Inflammatory macrophage (primary cell): ENCODE data around the gene PRDM15.
A peak's percentile ranks its signal among the peaks of the same experiment; 100 is the strongest.
"Not testable (repeated sequence)": the region's sequence is repeated elsewhere in the genome, so short reads cannot be mapped to it uniquely, and the experiment has no call there.

Experiments
- DNase-seq, 2 donors: peaks; one replicate each; pipeline ENCODE4 v3.0.0-alpha.2; 2020 to 2022

Gene PRDM15

GRCh38 chr21:41803316-41803715, 75.8 kb downstream of the PRDM15 start:
- no peak for DNase-seq

- DNase-seq, result peak; percentile 26 to 42
These were observed 76.5 kb downstream of the PRDM15 start for GRCh38 chr21:41802684-41803083.

- no peak for DNase-seq
These were observed 77.0 kb downstream of the PRDM15 start for GRCh38 chr21:41802198-41802584.

GRCh38 chr21:41801321-41802197, 77.6 kb downstream of the PRDM15 start:
- peak; percentile 39 to 48 for DNase-seq

GRCh38 chr21:41800425-41801320, 78.5 kb downstream of the PRDM15 start:
- no peak for DNase-seq

GRCh38 chr21:41799763-41800162, 79.4 kb downstream of the PRDM15 start:
- DNase-seq, result no peak

GRCh38 chr21:41798326-41798725, 80.8 kb downstream of the PRDM15 start:
- no peak for DNase-seq

- DNase-seq, result no peak
These were observed 82.6 kb downstream of the PRDM15 start for GRCh38 chr21:41796476-41797080.

- no peak for DNase-seq
These were observed 83.4 kb downstream of the PRDM15 start for GRCh38 chr21:41795726-41796125.

- no peak for DNase-seq
These were observed 84.5 kb downstream of the PRDM15 start for GRCh38 chr21:41794600-41794999.

GRCh38 chr21:41792711-41793110, 86.4 kb downstream of the PRDM15 start:
- DNase-seq, result no peak

- no peak for DNase-seq
These were observed 92.6 kb downstream of the PRDM15 start for GRCh38 chr21:41786509-41786987.

GRCh38 chr21:41785262-41785661, 93.9 kb downstream of the PRDM15 start:
- not testable (repeated sequence) for DNase-seq

- DNase-seq, result no peak
These were observed 94.6 kb downstream of the PRDM15 start for GRCh38 chr21:41784456-41785102.

GRCh38 chr21:41783476-41784180, 95.5 kb downstream of the PRDM15 start:
- DNase-seq, result no peak

- DNase-seq, result no peak
These were observed 98.1 kb downstream of the PRDM15 start for GRCh38 chr21:41781050-41781410.

- no peak for DNase-seq
These were observed 98.7 kb downstream of the PRDM15 start for GRCh38 chr21:41780337-41781049.

- no peak for DNase-seq
These were observed 99.5 kb downstream of the PRDM15 start for GRCh38 chr21:41779659-41780058.

- no peak for DNase-seq
These were observed 100.1 kb downstream of the PRDM15 start for GRCh38 chr21:41778930-41779600.
